Stimulated activated CD8-positive, alpha-beta memory T cell treated with anti-CD3 and anti-CD28 coated beads, Interleukin-7, amount 100 ng/mL, for 1 hour (primary cell): Measurements from ENCODE around the gene MYEOV.

Experiments used
- DNase-seq, 2 donors: peaks; one replicate each; pipeline ENCODE4 v3.0.0-alpha.2; 2020; ENCODE audit warnings: low read depth in 2 of 2

MYEOV gene

GRCh38 chr11:69265911-69266510, 27.9 kb upstream of the MYEOV start:
- no peak for DNase-seq

- no peak for DNase-seq
Observed at GRCh38 chr11:69267395-69267805, 26.6 kb upstream of the MYEOV start.

GRCh38 chr11:69268911-69269310, 25.0 kb upstream of the MYEOV start:
- DNase-seq, result no peak

GRCh38 chr11:69269388-69269787, 24.6 kb upstream of the MYEOV start:
- no peak for DNase-seq

GRCh38 chr11:69269926-69270697, 23.8 kb upstream of the MYEOV start:
- no peak for DNase-seq

- DNase-seq, result no peak
Observed at GRCh38 chr11:69270941-69271340, 23.0 kb upstream of the MYEOV start.

GRCh38 chr11:69272055-69272454, 21.9 kb upstream of the MYEOV start:
- DNase-seq, result no peak

- no peak for DNase-seq
Observed at GRCh38 chr11:69272831-69273485, 21.0 kb upstream of the MYEOV start.

GRCh38 chr11:69273571-69273970, 20.4 kb upstream of the MYEOV start:
- DNase-seq, result no peak

GRCh38 chr11:69274531-69275016, 19.4 kb upstream of the MYEOV start:
- no peak for DNase-seq

GRCh38 chr11:69275178-69275577, 18.8 kb upstream of the MYEOV start:
- no peak for DNase-seq

- DNase-seq, result no peak
Observed at GRCh38 chr11:69276165-69276564, 17.8 kb upstream of the MYEOV start.

- no peak for DNase-seq
Observed at GRCh38 chr11:69277074-69277809, 16.7 kb upstream of the MYEOV start.

- no peak for DNase-seq
Observed at GRCh38 chr11:69278091-69278867, 15.7 kb upstream of the MYEOV start.

GRCh38 chr11:69280451-69280850, 13.5 kb upstream of the MYEOV start:
- no peak for DNase-seq

- no peak for DNase-seq
Observed at GRCh38 chr11:69280994-69281393, 13.0 kb upstream of the MYEOV start.

GRCh38 chr11:69283446-69283845, 10.5 kb upstream of the MYEOV start:
- no peak for DNase-seq

GRCh38 chr11:69284081-69284511, 9.9 kb upstream of the MYEOV start:
- DNase-seq, result no peak

GRCh38 chr11:69285091-69285490, 8.9 kb upstream of the MYEOV start:
- DNase-seq, result no peak

GRCh38 chr11:69285766-69286165, 8.2 kb upstream of the MYEOV start:
- DNase-seq, result no peak
